DLD1 (cell line): Measurements from ENCODE around the gene IARS1.

ENCODE experiments used
- in situ Hi-C: cut with HindIII; loops from 2 replicates; pipeline ENCODE4 v1.10.0; 2017; ENCODE audit warnings: low sequenced_read_pairs

IARS1 gene

GRCh38 chr9:92293452-92294296, at the start of gene IARS1:
Gene IARS1 (minus strand): TSS chr9:92293697. CDS start chr9:92289419, 4,278 bp downstream.
- in situ Hi-C loops, result no loop called here

- in situ Hi-C loops, result no loop called here
Measured at GRCh38 chr9:92342825-92343488, 49.5 kb upstream of the IARS1 start.

- in situ Hi-C loops, result no loop called here
Measured at GRCh38 chr9:92341578-92341977, 48.1 kb upstream of the IARS1 start.

GRCh38 chr9:92333282-92333634, 39.8 kb upstream of the IARS1 start:
- in situ Hi-C loops, result no loop called here

GRCh38 chr9:92332577-92333281, 39.2 kb upstream of the IARS1 start:
- in situ Hi-C loops, result no loop called here

- in situ Hi-C loops, result no loop called here
Measured at GRCh38 chr9:92328225-92328624, 34.7 kb upstream of the IARS1 start.

GRCh38 chr9:92327283-92327850, 33.9 kb upstream of the IARS1 start:
- in situ Hi-C loops, result no loop called here

GRCh38 chr9:92325991-92326500, 32.5 kb upstream of the IARS1 start:
- in situ Hi-C loops, result no loop called here

GRCh38 chr9:92325269-92325990, 31.9 kb upstream of the IARS1 start, which contains the start of the genes CENPP and NOL8:
Gene CENPP (plus strand): TSS chr9:92325953.
Gene NOL8 (minus strand): TSS chr9:92325350. CDS start chr9:92324161, 1,189 bp downstream.
- in situ Hi-C loops, result no loop called here

- in situ Hi-C loops, result no loop called here
Measured at GRCh38 chr9:92324889-92325268, 31.4 kb upstream of the IARS1 start.

- in situ Hi-C loops, result no loop called here
Measured at GRCh38 chr9:92324431-92324830, 30.9 kb upstream of the IARS1 start.

- in situ Hi-C loops, result no loop called here
Measured at GRCh38 chr9:92315456-92315855, 22.0 kb upstream of the IARS1 start.

GRCh38 chr9:92313624-92314012, 20.1 kb upstream of the IARS1 start:
- in situ Hi-C loops, result no loop called here

- in situ Hi-C loops, result no loop called here
Measured at GRCh38 chr9:92312887-92313623, 19.6 kb upstream of the IARS1 start.

GRCh38 chr9:92310562-92310961, 17.1 kb upstream of the IARS1 start:
- in situ Hi-C loops, result no loop called here

GRCh38 chr9:92308893-92309292, 15.4 kb upstream of the IARS1 start:
- in situ Hi-C loops, result no loop called here

GRCh38 chr9:92300936-92301335, 7.4 kb upstream of the IARS1 start:
- in situ Hi-C loops, result no loop called here

- in situ Hi-C loops, result no loop called here
Measured at GRCh38 chr9:92299116-92299515, 5.6 kb upstream of the IARS1 start.

- in situ Hi-C loops, result no loop called here
Measured at GRCh38 chr9:92298036-92298435, 4.5 kb upstream of the IARS1 start.

- in situ Hi-C loops, result no loop called here
Measured at GRCh38 chr9:92297611-92298010, 4.1 kb upstream of the IARS1 start.
